Hepatocyte (in vitro differentiated cells): ENCODE data around the gene RIMBP2.

Source experiments
- CTCF ChIP-seq: fragments of 200-600 bp; sonication (generic); IDR thresholded peaks from 2 replicates; pipeline ENCODE4 v1.5.1; 2016; ENCODE audit warnings: antibody characterized with exemption, mild to moderate bottlenecking; ENCODE audit not compliant: poor library complexity
- EZH2 ChIP-seq: fragments of 200-600 bp; sonication (generic); IDR thresholded peaks from 2 replicates; pipeline ENCODE4 v1.6.1; 2016; ENCODE audit warnings: antibody characterized with exemption, mild to moderate bottlenecking, borderline replicate concordance
- EZH2phosphoT487 ChIP-seq: fragments of 200-600 bp; sonication (generic); IDR thresholded peaks from one replicate; pipeline ENCODE4 v1.6.1; 2018; ENCODE audit warnings: antibody characterized with exemption, mild to moderate bottlenecking, low read depth, moderate library complexity; ENCODE audit not compliant: unreplicated experiment, severe bottlenecking

GRCh38 chr12:130474599-130475269 is 241.4 kb downstream of the RIMBP2 start:
- TF ChIP-seq CTCF (no peak), EZH2 (no peak), EZH2phosphoT487 (no peak)
